Aortic smooth muscle cell (primary cell): ENCODE results near the gene LRIG2. TPM values are rescaled to one million over a fixed set of nuclear protein-coding genes. Genes with fewer than 3 reads are reported as not detected.

ENCODE experiments used
- total RNA-seq: library from RNA; depleted of rRNA; stranded (reverse); fragments of >200 nt; gene quantifications from 2 replicates; pipeline ENCODE4 v1.2.3, GENCODE V29; 2014

The LRIG2 gene
- 10.6 and 10.7 TPM in 2 replicates for total RNA-seq

GRCh38 chr1:113072757-113073478 is at the start of gene LRIG2:
TSS of gene LRIG2 (plus strand) at chr1:113073198. CDS start at chr1:113073407, 209 bp downstream.

Other genes with a start within 250 kb of the LRIG2 start
- 25.4 and 36.2 TPM in 2 replicates for gene SLC16A1, start 117.0 kb upstream of the LRIG2 start, total RNA-seq